Posterior vena cava (tissue), 2 donors: ENCODE data around the gene ADAMTS2. TPM values are rescaled to one million over a fixed set of nuclear protein-coding genes. Genes with fewer than 3 reads are reported as not detected.

Experiments used
- DNase-seq: peaks from one replicate; pipeline ENCODE4 v3.0.0-alpha.2; 2020; ENCODE audit warnings: low spot score
- intact Hi-C, 2 donors: fragments of 100-400 bp; cut with DNase I; formaldehyde crosslinking; loops; one replicate each; pipeline versions ENCODE4 v1.14.1 to v1.14.2; 2022 to 2023
- total RNA-seq, 2 donors: library from RNA; stranded (reverse); fragmentation: NEBNext Ultra II Directional; extraction: Animal tissue kit (Norgen Biotek cat#: 25700); gene quantifications; one replicate each; pipeline ENCODE4 v1.2.1, GENCODE V29; 2021
- donor health status: DM: yes; HTN: yes; CAD: no.
- donor health status: DM: yes; HTN: yes; CAD: no.

ADAMTS2 gene
- total RNA-seq, 2 donors from 2014 or later = 27.1 to 62.0 TPM

GRCh38 chr5:179373961-179374505 is 28.8 kb upstream of the ADAMTS2 start:
- DNase-seq = peak; percentile 77
- intact Hi-C loops = no loop called here

- intact Hi-C loops = no loop called here
- DNase-seq = peak; percentile 68
These were observed 28.1 kb upstream of the ADAMTS2 start for GRCh38 chr5:179373101-179373934.

- intact Hi-C loops = no loop called here
- DNase-seq = peak; percentile 64
These were observed 26.7 kb upstream of the ADAMTS2 start for GRCh38 chr5:179371681-179372680.

- intact Hi-C loops = no loop called here
- DNase-seq = no peak
These were observed 25.9 kb upstream of the ADAMTS2 start for GRCh38 chr5:179371121-179371510.

- intact Hi-C loops = no loop called here
These were observed 25.3 kb upstream of the ADAMTS2 start for GRCh38 chr5:179370490-179371120.

GRCh38 chr5:179369530-179369884 is 24.2 kb upstream of the ADAMTS2 start:
- DNase-seq = peak; percentile 60

More at GRCh38 chr5:179370490-179371120, 25.3 kb upstream of the ADAMTS2 start:
- peak; percentile 72 for DNase-seq

GRCh38 chr5:179368806-179369529 is 23.7 kb upstream of the ADAMTS2 start:
- intact Hi-C loops = no loop called here
- DNase-seq = peak; percentile 69

More at GRCh38 chr5:179369530-179369884, 24.2 kb upstream of the ADAMTS2 start:
- intact Hi-C loops = no loop called here

- intact Hi-C loops = no loop called here
- peak; percentile 53 for DNase-seq
These were observed 23.0 kb upstream of the ADAMTS2 start for GRCh38 chr5:179368126-179368805.

GRCh38 chr5:179367491-179367890 is 22.2 kb upstream of the ADAMTS2 start:
- intact Hi-C loops = no loop called here
- DNase-seq = peak; percentile 78

GRCh38 chr5:179362355-179362754 is 17.1 kb upstream of the ADAMTS2 start:
- DNase-seq = no peak
- intact Hi-C loops = no loop called here

GRCh38 chr5:179361037-179361603 is 15.9 kb upstream of the ADAMTS2 start:
- intact Hi-C loops = no loop called here
- DNase-seq = no peak

GRCh38 chr5:179357031-179357430 is 11.8 kb upstream of the ADAMTS2 start:
- DNase-seq = no peak
- intact Hi-C loops = no loop called here

GRCh38 chr5:179355976-179356974 is 11.0 kb upstream of the ADAMTS2 start:
- no peak for DNase-seq
- intact Hi-C loops = no loop called here

GRCh38 chr5:179354305-179354882 is 9.1 kb upstream of the ADAMTS2 start:
- intact Hi-C loops = no loop called here

GRCh38 chr5:179348843-179349242 is 3.6 kb upstream of the ADAMTS2 start:
- DNase-seq = no peak
- intact Hi-C loops = loop anchor here in 1 of 2 donors (5.0 kb wide), 1 partner anchor 182 kb away; no protein-coding TSS in a partner anchor

More at GRCh38 chr5:179354305-179354882, 9.1 kb upstream of the ADAMTS2 start:
- DNase-seq = no peak

GRCh38 chr5:179348011-179348530 is 2.8 kb upstream of the ADAMTS2 start:
- no peak for DNase-seq
- intact Hi-C loops = loop anchor here in 1 of 2 donors (5.0 kb wide), 1 partner anchor 181 kb away; no protein-coding TSS in a partner anchor
